DOHH2 (cell line): ENCODE data around the gene CAND2.

Experiments
- EZH2phosphoT487 ChIP-seq: fragments of 200-600 bp; sonication (generic); IDR thresholded peaks from 2 replicates; pipeline ENCODE4 v1.6.1; 2017; ENCODE audit warnings: borderline replicate concordance, mild to moderate bottlenecking, antibody characterized with exemption, low read length, moderate library complexity, mixed read lengths
- TF ChIP-seq, protein P1 (sequence below): fragments of 200-600 bp; sonication (generic); IDR thresholded peaks from one replicate; pipeline ENCODE4 v1.5.1; 2014; ENCODE audit warnings: antibody characterized with exemption, mild to moderate bottlenecking, low read depth, low read length; ENCODE audit not compliant: poor library complexity, severe bottlenecking

DNA sequence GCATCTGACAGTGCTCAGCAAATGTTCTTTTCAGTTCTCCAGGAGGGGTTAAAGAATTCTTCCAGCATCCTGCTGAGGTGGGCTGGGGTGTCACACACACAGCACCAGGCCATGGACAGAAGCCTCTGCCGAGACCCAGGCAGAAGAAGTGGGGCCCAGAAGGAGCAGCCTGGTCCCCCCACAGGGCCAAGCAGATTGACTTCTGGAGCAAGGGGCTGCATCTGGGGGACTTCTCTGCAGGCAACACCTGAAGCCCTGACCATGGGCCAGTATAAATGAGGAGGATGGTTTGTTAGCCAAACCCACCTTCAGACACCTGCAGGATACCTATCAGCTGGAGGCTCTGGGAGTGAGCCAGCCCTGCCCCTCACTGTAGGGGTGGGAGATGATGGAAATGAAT lies 21.3 kb upstream of the CAND2 start:
- TF ChIP-seq, protein P1, sequence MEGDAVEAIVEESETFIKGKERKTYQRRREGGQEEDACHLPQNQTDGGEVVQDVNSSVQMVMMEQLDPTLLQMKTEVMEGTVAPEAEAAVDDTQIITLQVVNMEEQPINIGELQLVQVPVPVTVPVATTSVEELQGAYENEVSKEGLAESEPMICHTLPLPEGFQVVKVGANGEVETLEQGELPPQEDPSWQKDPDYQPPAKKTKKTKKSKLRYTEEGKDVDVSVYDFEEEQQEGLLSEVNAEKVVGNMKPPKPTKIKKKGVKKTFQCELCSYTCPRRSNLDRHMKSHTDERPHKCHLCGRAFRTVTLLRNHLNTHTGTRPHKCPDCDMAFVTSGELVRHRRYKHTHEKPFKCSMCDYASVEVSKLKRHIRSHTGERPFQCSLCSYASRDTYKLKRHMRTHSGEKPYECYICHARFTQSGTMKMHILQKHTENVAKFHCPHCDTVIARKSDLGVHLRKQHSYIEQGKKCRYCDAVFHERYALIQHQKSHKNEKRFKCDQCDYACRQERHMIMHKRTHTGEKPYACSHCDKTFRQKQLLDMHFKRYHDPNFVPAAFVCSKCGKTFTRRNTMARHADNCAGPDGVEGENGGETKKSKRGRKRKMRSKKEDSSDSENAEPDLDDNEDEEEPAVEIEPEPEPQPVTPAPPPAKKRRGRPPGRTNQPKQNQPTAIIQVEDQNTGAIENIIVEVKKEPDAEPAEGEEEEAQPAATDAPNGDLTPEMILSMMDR: no peak
- no peak for TF ChIP-seq EZH2phosphoT487
